CD14-positive monocyte (primary cell): ENCODE results near the gene TARBP1. TPM values are rescaled to one million over a fixed set of nuclear protein-coding genes. Genes with fewer than 3 reads are reported as not detected.

Source experiments
- DNase-seq, 3 donors: peaks; one replicate each; pipeline ENCODE4 v3.0.0-alpha.2; 2011 to 2022
- H2AFZ ChIP-seq: 2 replicates; pipeline ENCODE4 v1.6.0; 2012; ENCODE audit warnings: mild to moderate bottlenecking, low read depth, low read length, inconsistent platforms; ENCODE audit not compliant: insufficient read depth, poor library complexity, severe bottlenecking
- H3K27ac ChIP-seq, 2 donors: 1 replicate in 1 of 2; 2 replicates in 1 of 2; pipeline ENCODE4 v1.5.1; 2012 to 2013; ENCODE audit warnings: low read length in 2 of 2, control low read depth in 1 of 2, inconsistent platforms in 1 of 2, low read depth in 1 of 2, mild to moderate bottlenecking in 1 of 2
- H3K27me3 ChIP-seq, 2 donors: one replicate each; pipeline versions ENCODE4 v1.6.0 to v1.6.1; 2011 to 2013; ENCODE audit warnings: low read length in 2 of 2; ENCODE audit not compliant: control insufficient read depth in 2 of 2, insufficient read depth in 2 of 2
- H3K36me3 ChIP-seq, 2 donors: replicated peaks in 1 of 2; 1 replicate in 1 of 2; 2 replicates in 1 of 2; pipeline versions ENCODE4 v1.5.1 to v1.6.1; 2012 to 2013; ENCODE audit warnings: low read length in 2 of 2, control low read depth in 1 of 2, inconsistent platforms in 1 of 2, mild to moderate bottlenecking in 1 of 2; ENCODE audit not compliant: insufficient read depth in 2 of 2, control insufficient read depth in 1 of 2
- H3K4me1 ChIP-seq, 2 donors: 1 replicate in 1 of 2; 2 replicates in 1 of 2; pipeline versions ENCODE4 v1.5.1 to v1.6.1; 2012 to 2013; ENCODE audit warnings: low read length in 2 of 2, control low read depth in 1 of 2, inconsistent platforms in 1 of 2, mild to moderate bottlenecking in 1 of 2, moderate library complexity in 1 of 2; ENCODE audit not compliant: insufficient read depth in 2 of 2, control insufficient read depth in 1 of 2
- H3K4me2 ChIP-seq: replicated peaks from 2 replicates; pipeline ENCODE3; 2012; ENCODE audit warnings: low read length, moderate library complexity, mild to moderate bottlenecking; ENCODE audit not compliant: poor library complexity, severe bottlenecking; ENCODE audit errors: extremely low read depth
- H3K4me3 ChIP-seq, 3 experiments: fragments of 200-600 bp in 1 of 3; sonication (generic) in 1 of 3; replicated peaks in 1 of 3; 1 replicate in 2 of 3; 2 replicates in 1 of 3; pipeline ENCODE4 v1.5.1; 2011 to 2013; ENCODE audit warnings: low read length in 3 of 3, mild to moderate bottlenecking in 3 of 3, control low read depth in 2 of 3, low read depth in 2 of 3, inconsistent platforms in 1 of 3, moderate library complexity in 1 of 3
- H3K79me2 ChIP-seq: 2 replicates; pipeline ENCODE4 v1.6.0; 2012; ENCODE audit warnings: mild to moderate bottlenecking, control low read depth, inconsistent platforms, low read length, moderate library complexity; ENCODE audit not compliant: insufficient read depth
- H3K9ac ChIP-seq: 2 replicates; pipeline ENCODE4 v1.6.0; 2017; ENCODE audit warnings: low read length, mild to moderate bottlenecking; ENCODE audit not compliant: insufficient read depth, poor library complexity, severe bottlenecking
- H3K9me3 ChIP-seq, 2 donors: replicated peaks in 1 of 2; 1 replicate in 1 of 2; 2 replicates in 1 of 2; pipeline versions ENCODE4 v1.5.1 to v1.6.1; 2012 to 2013; ENCODE audit warnings: low read length in 2 of 2, control low read depth in 1 of 2; ENCODE audit not compliant: control insufficient read depth in 1 of 2, insufficient read depth in 1 of 2
- H4K20me1 ChIP-seq: 2 replicates; pipeline ENCODE4 v1.6.0; 2012; ENCODE audit warnings: mild to moderate bottlenecking, low read length, control low read depth, moderate library complexity; ENCODE audit not compliant: insufficient read depth
- H3K27ac Mint-ChIP-seq, 7 donors: one replicate each; pipeline ENCODE4 v1.8.0; 2020; ENCODE audit warnings: mild to moderate bottlenecking in 7 of 7, mixed read lengths in 7 of 7, moderate library complexity in 6 of 7, inconsistent platforms in 2 of 7
- H3K27me3 Mint-ChIP-seq, 3 donors: one replicate each; pipeline ENCODE4 v1.8.0; 2021 to 2022; ENCODE audit warnings: low read depth in 3 of 3, mild to moderate bottlenecking in 3 of 3, mixed read lengths in 3 of 3, moderate library complexity in 3 of 3, inconsistent platforms in 1 of 3
- H3K36me3 Mint-ChIP-seq, 2 donors: one replicate each; pipeline ENCODE4 v1.8.0; 2020; ENCODE audit warnings: mixed read lengths in 2 of 2, inconsistent platforms in 1 of 2, mild to moderate bottlenecking in 1 of 2
- H3K4me1 Mint-ChIP-seq: one replicate; pipeline ENCODE4 v1.8.0; 2020; ENCODE audit warnings: mild to moderate bottlenecking, mixed read lengths
- H3K4me3 Mint-ChIP-seq, 2 donors: one replicate each; pipeline ENCODE4 v1.8.0; 2020; ENCODE audit warnings: mild to moderate bottlenecking in 2 of 2, mixed read lengths in 2 of 2, moderate library complexity in 1 of 2
- H3K9me3 Mint-ChIP-seq, 7 donors: one replicate each; pipeline ENCODE4 v1.8.0; 2020 to 2022; ENCODE audit warnings: mixed read lengths in 7 of 7, mild to moderate bottlenecking in 6 of 7, moderate library complexity in 6 of 7, inconsistent platforms in 2 of 7
- WGBS: methylation state at CpG from one replicate; pipeline ENCODE4 v1.1.5; 2013; ENCODE audit warnings: missing lambda C conversion rate; ENCODE audit not compliant: insufficient coverage; 5-methylcytosine and 5-hydroxymethylcytosine counted together
- intact Hi-C, 2 donors: fragments of 100-400 bp; cut with micrococcal nuclease; formaldehyde crosslinking; loops; one replicate each; pipeline versions ENCODE4 v1.15.0 to v1.15.1; 2023
- polyA plus RNA-seq, 3 donors: library from polyadenylated mRNA; depleted of rRNA in 1 of 3; unstranded in 2 of 3; stranded (reverse) in 1 of 3; fragments of 300-500 nt in 2 of 3; fragments of >200 nt in 1 of 3; fragmentation: Illumina TruSeq in 2 of 3; gene quantifications; 1 replicate in 2 of 3; 2 replicates in 1 of 3; pipeline ENCODE4 v1.2.3, GENCODE V29; 2012 to 2021
- TF ChIP-seq, protein P1 (sequence below): fragments of 200-600 bp; IDR thresholded peaks from one replicate; pipeline ENCODE4 v1.8.0; 2022; ENCODE audit warnings: antibody characterized with exemption, mild to moderate bottlenecking

TARBP1 gene
- polyA plus RNA-seq, 3 donors: 1.4 to 30.9 (median 3.2) TPM

DNA sequence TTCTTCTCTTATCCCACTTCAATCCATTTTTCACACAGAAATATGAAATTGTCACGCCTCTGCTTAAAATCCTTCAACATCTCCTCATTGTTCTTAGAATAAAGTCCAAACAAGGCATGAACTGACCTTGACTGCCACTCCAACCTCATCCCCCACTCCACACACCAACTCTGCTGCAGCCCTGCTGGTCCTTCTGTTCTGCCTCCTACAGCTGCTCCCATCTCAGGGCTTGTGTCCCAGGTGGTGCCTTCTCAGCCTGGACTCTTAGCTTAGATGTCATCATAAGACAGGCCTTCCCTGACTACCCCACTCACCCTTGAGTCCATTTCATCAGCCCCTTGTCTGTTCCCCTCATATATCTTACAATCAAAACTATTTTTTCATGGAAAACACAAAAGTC lies 10.4 kb downstream of the TARBP1 start:
- no peaks in the 10 kb centered on the region for H3K9me3 ChIP-seq
- DNase-seq: no peak
- H3K9ac ChIP-seq: no peak overlapping the region
- Mint-ChIP-seq H3K9me3 (no peaks in the 10 kb centered on the region), H3K4me3 (no peak overlapping the region), H3K36me3 (peaks cover 37 to 40% of the 10 kb centered on the region in 2 donors), H3K27ac (no peak overlapping the region), H3K4me1 (peaks cover 10% of the 10 kb centered on the region), H3K27me3 (no peaks in the 10 kb centered on the region)
- no peaks in the 10 kb centered on the region for H3K27me3 ChIP-seq
- TF ChIP-seq, protein P1, sequence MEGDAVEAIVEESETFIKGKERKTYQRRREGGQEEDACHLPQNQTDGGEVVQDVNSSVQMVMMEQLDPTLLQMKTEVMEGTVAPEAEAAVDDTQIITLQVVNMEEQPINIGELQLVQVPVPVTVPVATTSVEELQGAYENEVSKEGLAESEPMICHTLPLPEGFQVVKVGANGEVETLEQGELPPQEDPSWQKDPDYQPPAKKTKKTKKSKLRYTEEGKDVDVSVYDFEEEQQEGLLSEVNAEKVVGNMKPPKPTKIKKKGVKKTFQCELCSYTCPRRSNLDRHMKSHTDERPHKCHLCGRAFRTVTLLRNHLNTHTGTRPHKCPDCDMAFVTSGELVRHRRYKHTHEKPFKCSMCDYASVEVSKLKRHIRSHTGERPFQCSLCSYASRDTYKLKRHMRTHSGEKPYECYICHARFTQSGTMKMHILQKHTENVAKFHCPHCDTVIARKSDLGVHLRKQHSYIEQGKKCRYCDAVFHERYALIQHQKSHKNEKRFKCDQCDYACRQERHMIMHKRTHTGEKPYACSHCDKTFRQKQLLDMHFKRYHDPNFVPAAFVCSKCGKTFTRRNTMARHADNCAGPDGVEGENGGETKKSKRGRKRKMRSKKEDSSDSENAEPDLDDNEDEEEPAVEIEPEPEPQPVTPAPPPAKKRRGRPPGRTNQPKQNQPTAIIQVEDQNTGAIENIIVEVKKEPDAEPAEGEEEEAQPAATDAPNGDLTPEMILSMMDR: no peak
- peaks cover 9% of the 10 kb centered on the region for H3K79me2 ChIP-seq
- WGBS: 100% methylated on average over 1 of the region's 1 CpG
- no peaks in the 10 kb centered on the region for H4K20me1 ChIP-seq
- no peak overlapping the region for H2AFZ ChIP-seq
- intact Hi-C loops: no loop called here
- H3K4me3 ChIP-seq: no peak overlapping the region
- no peak overlapping the region for H3K4me2 ChIP-seq
- H3K36me3 ChIP-seq: peaks cover 14 to 39% of the 10 kb centered on the region in 2 donors
- no peak overlapping the region for H3K27ac ChIP-seq
- H3K4me1 ChIP-seq: peaks cover 7 to 9% of the 10 kb centered on the region in 2 donors

DNA sequence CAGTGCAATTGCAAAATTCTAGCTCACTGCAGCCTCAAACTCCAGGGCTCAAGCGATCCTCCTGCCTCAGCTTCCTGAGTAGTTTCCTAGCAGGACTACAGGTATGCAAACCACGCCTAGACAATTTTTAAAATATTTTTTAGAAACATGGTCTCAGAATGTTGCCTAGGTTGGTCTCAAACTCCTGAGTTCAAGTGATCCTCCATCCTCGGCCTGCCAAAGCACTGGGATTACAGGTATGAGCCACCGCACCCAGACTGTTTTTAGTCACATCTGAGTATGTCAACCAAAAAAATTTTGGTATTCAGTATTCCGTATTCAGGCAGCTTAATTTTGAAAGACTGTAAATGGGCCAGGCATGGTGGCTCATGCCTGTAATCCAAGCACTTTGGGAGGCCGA lies 11.2 kb downstream of the TARBP1 start:
- Histone ChIP-seq H2AFZ (no peak overlapping the region), H3K36me3 (peaks cover 14 to 47% of the 10 kb centered on the region in 2 donors), H3K9ac (no peak overlapping the region), H3K4me2 (no peak overlapping the region), H3K9me3 (no peaks in the 10 kb centered on the region), H3K27ac (no peak overlapping the region), H3K4me1 (peaks cover 0 to 1% of the 10 kb centered on the region in 2 donors), H4K20me1 (no peaks in the 10 kb centered on the region), H3K27me3 (no peaks in the 10 kb centered on the region), H3K4me3 (no peak overlapping the region), H3K79me2 (peaks cover 2% of the 10 kb centered on the region)
- peaks cover 42 to 45% of the 10 kb centered on the region in 2 donors for H3K36me3 Mint-ChIP-seq
- peaks cover 3% of the 10 kb centered on the region for H3K4me1 Mint-ChIP-seq
- 100% methylated on average over 4 of the region's 6 CpGs for WGBS
- H3K27me3 Mint-ChIP-seq: no peaks in the 10 kb centered on the region
- DNase-seq: no peak
- H3K9me3 Mint-ChIP-seq: no peaks in the 10 kb centered on the region
- H3K27ac Mint-ChIP-seq: peak overlapping the region in 1 of 7 donors; percentile 79
- TF ChIP-seq, protein P1: no peak
- intact Hi-C loops: no loop called here
- H3K4me3 Mint-ChIP-seq: no peak overlapping the region
